ENCODE data around the gene LMTK2. TPM values are rescaled to one million over a fixed set of nuclear protein-coding genes. Genes with fewer than 3 reads are reported as not detected.

LMTK2 gene
- total and polyA plus RNA-seq, 2 donors (not counting 1 experiment from before 2014, with no cell fraction given) = 5.2 to 6.9 TPM

- Histone ChIP-seq H3K27ac (ENCODE audit: insufficient read depth, low read length) (no peak overlapping the region), H3K36me3 (ENCODE audit: control insufficient read depth, insufficient read depth, low read length) (peaks cover 3% of the 10 kb centered on the region), H4K20me1 (ENCODE audit: control insufficient read depth, extremely low read depth, insufficient read depth, low read length) (no peaks in the 10 kb centered on the region), H3K4me3 (replicated peaks in 1 of 4; ENCODE audit: control extremely low read depth in 1 of 4, insufficient read depth in 1 of 4, low read depth in 3 of 4, low read length in 4 of 4) (no peak overlapping the region), H3K4me2 (ENCODE audit: extremely low read depth, insufficient read depth, low read length) (no peak overlapping the region), H2AFZ (ENCODE audit: low read length) (no peak overlapping the region), H3K4me1 (ENCODE audit: control insufficient read depth, extremely low read depth, insufficient read depth, low read length) (no peaks in the 10 kb centered on the region), H3K79me2 (ENCODE audit: control insufficient read depth, insufficient read depth, low read length) (no peaks in the 10 kb centered on the region), H3K9me3 (ENCODE audit: control insufficient read depth, insufficient read depth, low read depth, low read length) (no peaks in the 10 kb centered on the region), H3K9ac (ENCODE audit: insufficient read depth, low read length) (no peak overlapping the region), H3K27me3 (ENCODE audit: control insufficient read depth, insufficient read depth, low read length) (no peaks in the 10 kb centered on the region)
- TF ChIP-seq, protein P1, sequence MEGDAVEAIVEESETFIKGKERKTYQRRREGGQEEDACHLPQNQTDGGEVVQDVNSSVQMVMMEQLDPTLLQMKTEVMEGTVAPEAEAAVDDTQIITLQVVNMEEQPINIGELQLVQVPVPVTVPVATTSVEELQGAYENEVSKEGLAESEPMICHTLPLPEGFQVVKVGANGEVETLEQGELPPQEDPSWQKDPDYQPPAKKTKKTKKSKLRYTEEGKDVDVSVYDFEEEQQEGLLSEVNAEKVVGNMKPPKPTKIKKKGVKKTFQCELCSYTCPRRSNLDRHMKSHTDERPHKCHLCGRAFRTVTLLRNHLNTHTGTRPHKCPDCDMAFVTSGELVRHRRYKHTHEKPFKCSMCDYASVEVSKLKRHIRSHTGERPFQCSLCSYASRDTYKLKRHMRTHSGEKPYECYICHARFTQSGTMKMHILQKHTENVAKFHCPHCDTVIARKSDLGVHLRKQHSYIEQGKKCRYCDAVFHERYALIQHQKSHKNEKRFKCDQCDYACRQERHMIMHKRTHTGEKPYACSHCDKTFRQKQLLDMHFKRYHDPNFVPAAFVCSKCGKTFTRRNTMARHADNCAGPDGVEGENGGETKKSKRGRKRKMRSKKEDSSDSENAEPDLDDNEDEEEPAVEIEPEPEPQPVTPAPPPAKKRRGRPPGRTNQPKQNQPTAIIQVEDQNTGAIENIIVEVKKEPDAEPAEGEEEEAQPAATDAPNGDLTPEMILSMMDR (conservative IDR thresholded peaks at IDR 0.05 in 1 of 2, IDR thresholded peaks at IDR 0.05 in 1 of 2; ENCODE audit: low read depth in 1 of 2, low read length in 2 of 2) = no peak
- TF ChIP-seq EZH2 (IDR thresholded peaks at IDR 0.05; ENCODE audit: low read length, missing control alignments) = no peak
- no peak for DNase-seq (ENCODE audit: low read depth in 2 of 2)
Observed at GRCh38 chr7:98232263-98232585, 125.6 kb downstream of the LMTK2 start.

GRCh38 chr7:98232799-98233198 lies 126.1 kb downstream of the LMTK2 start:
- DNase-seq (ENCODE audit: low read depth in 2 of 2) = no peak
- no peak overlapping the region for H3K9ac ChIP-seq (ENCODE audit: insufficient read depth, low read length)
- H4K20me1 ChIP-seq (ENCODE audit: control insufficient read depth, extremely low read depth, insufficient read depth, low read length) = no peaks in the 10 kb centered on the region
- no peaks in the 10 kb centered on the region for H3K27me3 ChIP-seq (ENCODE audit: control insufficient read depth, insufficient read depth, low read length)
- H3K4me2 ChIP-seq (ENCODE audit: extremely low read depth, insufficient read depth, low read length) = no peak overlapping the region
- H3K36me3 ChIP-seq (ENCODE audit: control insufficient read depth, insufficient read depth, low read length) = peaks cover 3% of the 10 kb centered on the region
- no peak overlapping the region for H2AFZ ChIP-seq (ENCODE audit: low read length)
- no peak overlapping the region for H3K27ac ChIP-seq (ENCODE audit: insufficient read depth, low read length)
- H3K9me3 ChIP-seq (ENCODE audit: control insufficient read depth, insufficient read depth, low read depth, low read length) = no peaks in the 10 kb centered on the region
- H3K79me2 ChIP-seq (ENCODE audit: control insufficient read depth, insufficient read depth, low read length) = no peaks in the 10 kb centered on the region
- no peak overlapping the region for H3K4me3 ChIP-seq (replicated peaks in 1 of 4; ENCODE audit: control extremely low read depth in 1 of 4, insufficient read depth in 1 of 4, low read depth in 3 of 4, low read length in 4 of 4)
- TF ChIP-seq, protein P1 (conservative IDR thresholded peaks at IDR 0.05 in 1 of 2, IDR thresholded peaks at IDR 0.05 in 1 of 2; ENCODE audit: low read depth in 1 of 2, low read length in 2 of 2) = no peak
- no peak for TF ChIP-seq EZH2 (IDR thresholded peaks at IDR 0.05; ENCODE audit: low read length, missing control alignments)
- no peaks in the 10 kb centered on the region for H3K4me1 ChIP-seq (ENCODE audit: control insufficient read depth, extremely low read depth, insufficient read depth, low read length)

DNA sequence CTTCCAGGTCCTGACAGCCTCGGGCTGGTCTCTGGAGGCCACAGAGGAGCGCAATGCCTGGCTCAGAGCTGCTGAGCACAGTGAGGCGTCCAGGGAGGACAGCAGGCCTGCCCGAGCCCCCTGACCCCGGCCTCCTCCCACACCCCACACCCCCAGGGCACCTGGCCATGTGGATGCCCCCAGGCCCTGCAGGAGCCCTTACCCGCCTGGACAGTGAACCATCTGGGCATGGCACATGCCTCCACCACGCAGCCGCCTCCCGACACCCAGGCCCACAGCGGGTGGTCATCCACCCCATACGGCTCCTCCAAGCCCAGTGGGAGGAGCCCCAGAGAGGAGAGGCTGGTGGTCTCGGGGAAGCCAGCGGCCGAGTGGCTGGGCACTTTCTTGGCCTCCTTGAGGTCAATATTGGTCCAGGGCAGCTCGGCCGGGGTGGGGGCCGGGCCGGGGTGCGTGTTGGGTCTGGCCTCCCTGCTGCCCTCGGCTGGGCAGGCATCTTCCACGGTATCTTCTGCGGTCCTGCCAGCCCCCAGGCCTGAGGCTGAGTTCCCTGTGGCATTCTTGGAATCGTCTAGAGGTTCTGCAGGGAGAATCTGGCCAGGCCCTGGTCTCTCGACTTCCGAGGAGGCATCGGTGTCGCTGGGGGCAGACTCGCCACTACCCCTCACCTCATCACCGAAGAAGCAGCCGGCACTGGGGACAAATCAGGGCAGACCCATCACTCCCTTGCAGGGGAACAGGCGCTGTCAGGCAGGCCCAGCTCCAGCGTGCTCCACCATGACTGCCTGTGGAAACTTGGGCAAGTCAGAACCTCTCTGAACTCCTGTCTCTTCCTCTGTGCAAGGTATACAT lies 126.8 kb downstream of the LMTK2 start:
- TF ChIP-seq EZH2 (IDR thresholded peaks at IDR 0.05; ENCODE audit: low read length, missing control alignments) = no peak
- TF ChIP-seq, protein P1 (conservative IDR thresholded peaks at IDR 0.05 in 1 of 2, IDR thresholded peaks at IDR 0.05 in 1 of 2; ENCODE audit: low read depth in 1 of 2, low read length in 2 of 2) = no peak
- DNase-seq (ENCODE audit: low read depth in 2 of 2) = no peak
- Histone ChIP-seq H3K36me3 (ENCODE audit: control insufficient read depth, insufficient read depth, low read length) (peaks cover 7% of the 10 kb centered on the region), H4K20me1 (ENCODE audit: control insufficient read depth, extremely low read depth, insufficient read depth, low read length) (no peaks in the 10 kb centered on the region), H3K4me3 (replicated peaks in 1 of 4; ENCODE audit: control extremely low read depth in 1 of 4, insufficient read depth in 1 of 4, low read depth in 3 of 4, low read length in 4 of 4) (no peak overlapping the region), H3K79me2 (ENCODE audit: control insufficient read depth, insufficient read depth, low read length) (no peaks in the 10 kb centered on the region), H3K9me3 (ENCODE audit: control insufficient read depth, insufficient read depth, low read depth, low read length) (no peaks in the 10 kb centered on the region), H3K4me1 (ENCODE audit: control insufficient read depth, extremely low read depth, insufficient read depth, low read length) (no peaks in the 10 kb centered on the region), H3K27ac (ENCODE audit: insufficient read depth, low read length) (no peak overlapping the region), H3K27me3 (ENCODE audit: control insufficient read depth, insufficient read depth, low read length) (no peaks in the 10 kb centered on the region), H2AFZ (ENCODE audit: low read length) (no peak overlapping the region), H3K9ac (ENCODE audit: insufficient read depth, low read length) (no peak overlapping the region), H3K4me2 (ENCODE audit: extremely low read depth, insufficient read depth, low read length) (no peak overlapping the region)

All from fibroblast of lung (primary cell).